MV-4-11 (cell line): ENCODE data around the gene C16orf96.
"Not testable (repeated sequence)": the region's sequence is repeated elsewhere in the genome, so short reads cannot be mapped to it uniquely, and the experiment has no call there.

Experiments used
- DNase-seq: peaks from one replicate; lab custom pipeline; 2025; lab: John Stamatoyannopoulos, UW

C16orf96 gene

GRCh38 chr16:4566144-4566543, 10.0 kb downstream of the C16orf96 start:
- DNase-seq = no peak

GRCh38 chr16:4570086-4570485, 13.9 kb downstream of the C16orf96 start:
- DNase-seq = no peak

- peak; percentile 23 for DNase-seq
These were observed 14.7 kb downstream of the C16orf96 start for GRCh38 chr16:4570688-4571321.

- peak; percentile 41 for DNase-seq
These were observed 16.6 kb downstream of the C16orf96 start for GRCh38 chr16:4572715-4573114.

- DNase-seq = not testable (repeated sequence)
These were observed 17.8 kb downstream of the C16orf96 start for GRCh38 chr16:4573926-4574325.

- no peak for DNase-seq
These were observed 19.0 kb downstream of the C16orf96 start for GRCh38 chr16:4574919-4575705.

- DNase-seq = no peak
These were observed 19.9 kb downstream of the C16orf96 start for GRCh38 chr16:4576008-4576407.

- DNase-seq = no peak
These were observed 22.9 kb downstream of the C16orf96 start for GRCh38 chr16:4578961-4579530.

- DNase-seq = no peak
These were observed 24.1 kb downstream of the C16orf96 start for GRCh38 chr16:4580250-4580649.

GRCh38 chr16:4583906-4584305, 27.8 kb downstream of the C16orf96 start:
- no peak for DNase-seq

GRCh38 chr16:4586291-4586690, 30.2 kb downstream of the C16orf96 start:
- no peak for DNase-seq

GRCh38 chr16:4588386-4588785, 32.2 kb downstream of the C16orf96 start:
- peak; percentile 19 for DNase-seq

GRCh38 chr16:4588961-4589360, 32.8 kb downstream of the C16orf96 start:
- DNase-seq = no peak

- DNase-seq = no peak
These were observed 35.1 kb downstream of the C16orf96 start for GRCh38 chr16:4591191-4591590.

GRCh38 chr16:4591706-4592470, 35.7 kb downstream of the C16orf96 start:
- no peak for DNase-seq

- DNase-seq = no peak
These were observed 36.9 kb downstream of the C16orf96 start for GRCh38 chr16:4593086-4593485.

GRCh38 chr16:4594433-4595410, 38.6 kb downstream of the C16orf96 start:
- DNase-seq = no peak

GRCh38 chr16:4597174-4597573, 41.0 kb downstream of the C16orf96 start:
- no peak for DNase-seq

- DNase-seq = no peak
These were observed 42.9 kb downstream of the C16orf96 start for GRCh38 chr16:4599037-4599436.

GRCh38 chr16:4599545-4599944, 43.4 kb downstream of the C16orf96 start:
- DNase-seq = no peak
